Measurements from ENCODE around the gene AMH.

The AMH gene

GRCh38 chr19:2273356-2274184 is 24.4 kb downstream of the AMH start (continued):
- TF ChIP-seq ZNF114 (tag by site-specific recombination; IDR thresholded peaks at IDR 0.05) (no peak), ZNF155 (tag by site-specific recombination; IDR thresholded peaks at IDR 0.05) (no peak), ZBTB48 (tag by site-specific recombination; IDR thresholded peaks at IDR 0.05) (peak; percentile 97), ZFP3 (tag by site-specific recombination; IDR thresholded peaks at IDR 0.05; ENCODE audit: low read depth) (peak; percentile 100), ZFP41 (tag by site-specific recombination; IDR thresholded peaks at IDR 0.05; ENCODE audit: borderline replicate concordance) (no peak), ZNF16 (tag by site-specific recombination; IDR thresholded peaks at IDR 0.05; ENCODE audit: low read depth) (no peak), ZNF518A (tag by site-specific recombination; conservative IDR thresholded peaks at IDR 0.05; ENCODE audit: low read depth) (peak; percentile 70), SETDB1 (IDR thresholded peaks at IDR 0.05; ENCODE audit: insufficient read length, low read length) (no peak), GLI2 (tag by site-specific recombination; IDR thresholded peaks at IDR 0.05; ENCODE audit: borderline replicate concordance, low read depth) (no peak), ZNF544 (tag by site-specific recombination; IDR thresholded peaks at IDR 0.05) (no peak), ZNF248 (tag by site-specific recombination; IDR thresholded peaks at IDR 0.05) (no peak), ZNF549 (tag by site-specific recombination; IDR thresholded peaks at IDR 0.05) (no peak), ZNF837 (tag by site-specific recombination; IDR thresholded peaks at IDR 0.05) (no peak), ZNF548 (tag by site-specific recombination; IDR thresholded peaks at IDR 0.05) (no peak), ZNF2 (tag by site-specific recombination; IDR thresholded peaks at IDR 0.05) (peak; percentile 96), CTCF (tag by site-specific recombination; IDR thresholded peaks at IDR 0.05) (peak; percentile 99), SP3 (tag by site-specific recombination; IDR thresholded peaks at IDR 0.05) (peak; percentile 71), MZF1 (tag by site-specific recombination; IDR thresholded peaks at IDR 0.05; ENCODE audit: borderline replicate concordance) (peak; percentile 98), ZNF10 (tag by site-specific recombination; IDR thresholded peaks at IDR 0.05) (0 out of 2 replicates have a peak, but pooled peaks have one; percentile 29), ZNF621 (tag by site-specific recombination; IDR thresholded peaks at IDR 0.05) (no peak)
- TF ChIP-seq, protein P1, sequence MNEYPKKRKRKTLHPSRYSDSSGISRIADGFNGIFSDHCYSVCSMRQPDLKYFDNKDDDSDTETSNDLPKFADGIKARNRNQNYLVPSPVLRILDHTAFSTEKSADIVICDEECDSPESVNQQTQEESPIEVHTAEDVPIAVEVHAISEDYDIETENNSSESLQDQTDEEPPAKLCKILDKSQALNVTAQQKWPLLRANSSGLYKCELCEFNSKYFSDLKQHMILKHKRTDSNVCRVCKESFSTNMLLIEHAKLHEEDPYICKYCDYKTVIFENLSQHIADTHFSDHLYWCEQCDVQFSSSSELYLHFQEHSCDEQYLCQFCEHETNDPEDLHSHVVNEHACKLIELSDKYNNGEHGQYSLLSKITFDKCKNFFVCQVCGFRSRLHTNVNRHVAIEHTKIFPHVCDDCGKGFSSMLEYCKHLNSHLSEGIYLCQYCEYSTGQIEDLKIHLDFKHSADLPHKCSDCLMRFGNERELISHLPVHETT (tag by site-specific recombination; IDR thresholded peaks at IDR 0.05): peak; percentile 18; the same call in 1 of the 2 replicates
- TF ChIP-seq, protein P2, sequence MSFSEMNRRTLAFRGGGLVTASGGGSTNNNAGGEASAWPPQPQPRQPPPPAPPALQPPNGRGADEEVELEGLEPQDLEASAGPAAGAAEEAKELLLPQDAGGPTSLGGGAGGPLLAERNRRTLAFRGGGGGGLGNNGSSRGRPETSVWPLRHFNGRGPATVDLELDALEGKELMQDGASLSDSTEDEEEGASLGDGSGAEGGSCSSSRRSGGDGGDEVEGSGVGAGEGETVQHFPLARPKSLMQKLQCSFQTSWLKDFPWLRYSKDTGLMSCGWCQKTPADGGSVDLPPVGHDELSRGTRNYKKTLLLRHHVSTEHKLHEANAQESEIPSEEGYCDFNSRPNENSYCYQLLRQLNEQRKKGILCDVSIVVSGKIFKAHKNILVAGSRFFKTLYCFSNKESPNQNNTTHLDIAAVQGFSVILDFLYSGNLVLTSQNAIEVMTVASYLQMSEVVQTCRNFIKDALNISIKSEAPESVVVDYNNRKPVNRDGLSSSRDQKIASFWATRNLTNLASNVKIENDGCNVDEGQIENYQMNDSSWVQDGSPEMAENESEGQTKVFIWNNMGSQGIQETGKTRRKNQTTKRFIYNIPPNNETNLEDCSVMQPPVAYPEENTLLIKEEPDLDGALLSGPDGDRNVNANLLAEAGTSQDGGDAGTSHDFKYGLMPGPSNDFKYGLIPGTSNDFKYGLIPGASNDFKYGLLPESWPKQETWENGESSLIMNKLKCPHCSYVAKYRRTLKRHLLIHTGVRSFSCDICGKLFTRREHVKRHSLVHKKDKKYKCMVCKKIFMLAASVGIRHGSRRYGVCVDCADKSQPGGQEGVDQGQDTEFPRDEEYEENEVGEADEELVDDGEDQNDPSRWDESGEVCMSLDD (tag by site-specific recombination; IDR thresholded peaks at IDR 0.05): peak; percentile 77; the same call in 1 of the 2 replicates
- TF ChIP-seq, protein P3, sequence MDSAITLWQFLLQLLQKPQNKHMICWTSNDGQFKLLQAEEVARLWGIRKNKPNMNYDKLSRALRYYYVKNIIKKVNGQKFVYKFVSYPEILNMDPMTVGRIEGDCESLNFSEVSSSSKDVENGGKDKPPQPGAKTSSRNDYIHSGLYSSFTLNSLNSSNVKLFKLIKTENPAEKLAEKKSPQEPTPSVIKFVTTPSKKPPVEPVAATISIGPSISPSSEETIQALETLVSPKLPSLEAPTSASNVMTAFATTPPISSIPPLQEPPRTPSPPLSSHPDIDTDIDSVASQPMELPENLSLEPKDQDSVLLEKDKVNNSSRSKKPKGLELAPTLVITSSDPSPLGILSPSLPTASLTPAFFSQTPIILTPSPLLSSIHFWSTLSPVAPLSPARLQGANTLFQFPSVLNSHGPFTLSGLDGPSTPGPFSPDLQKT (IDR thresholded peaks at IDR 0.05; ENCODE audit: borderline replicate concordance, low read depth, low read length): no peak

Data from HEK293 (cell line).